HG02571 (cell line): Measurements from ENCODE around the gene SLC30A3.
"Not testable (repeated sequence)": the region's sequence is repeated elsewhere in the genome, so short reads cannot be mapped to it uniquely, and the experiment has no call there.

Experiments used
- ATAC-seq: cut with Tn5 transposase; IDR thresholded peaks from one replicate; pipeline ENCODE4 v1.9.1; 2021; ENCODE audit warnings: mild to moderate bottlenecking, moderate library complexity; ENCODE audit not compliant: unreplicated experiment

Gene SLC30A3

GRCh38 chr2:27285481-27285880 lies 22.6 kb upstream of the SLC30A3 start:
- ATAC-seq: no peak

- ATAC-seq: no peak
Observed at GRCh38 chr2:27284996-27285395, 22.1 kb upstream of the SLC30A3 start.

- no peak for ATAC-seq
Observed at GRCh38 chr2:27282892-27283291, 20.0 kb upstream of the SLC30A3 start.

- ATAC-seq: no peak
Observed at GRCh38 chr2:27281855-27282559, 19.2 kb upstream of the SLC30A3 start, which contains the start of gene TRIM54. Gene TRIM54 (plus strand): TSS chr2:27282429. CDS start chr2:27282732, 303 bp downstream.

- ATAC-seq: no peak
Observed at GRCh38 chr2:27281442-27281841, 18.6 kb upstream of the SLC30A3 start.

- ATAC-seq: no peak
Observed at GRCh38 chr2:27280826-27281225, 18.0 kb upstream of the SLC30A3 start.

- ATAC-seq: no peak
Observed at GRCh38 chr2:27278010-27278409, 15.2 kb upstream of the SLC30A3 start.

- no peak for ATAC-seq
Observed at GRCh38 chr2:27275211-27276150, 12.6 kb upstream of the SLC30A3 start, which contains the start of gene DNAJC5G. Gene DNAJC5G (plus strand): TSS chr2:27275433. CDS start chr2:27276729, 1,296 bp downstream.

GRCh38 chr2:27272537-27273522 lies 10.0 kb upstream of the SLC30A3 start:
- ATAC-seq: not testable (repeated sequence)

GRCh38 chr2:27271631-27272340 lies 8.9 kb upstream of the SLC30A3 start:
- ATAC-seq: no peak

- no peak for ATAC-seq
Observed at GRCh38 chr2:27270670-27271069, 7.8 kb upstream of the SLC30A3 start.

- ATAC-seq: no peak
Observed at GRCh38 chr2:27270131-27270530, 7.3 kb upstream of the SLC30A3 start.

GRCh38 chr2:27268296-27268695 lies 5.4 kb upstream of the SLC30A3 start:
- not testable (repeated sequence) for ATAC-seq

- ATAC-seq: no peak
Observed at GRCh38 chr2:27265536-27265870, 2.7 kb upstream of the SLC30A3 start.

GRCh38 chr2:27264753-27265535 lies 2.1 kb upstream of the SLC30A3 start:
- no peak for ATAC-seq

- no peak for ATAC-seq
Observed at GRCh38 chr2:27264253-27264752, 1.5 kb upstream of the SLC30A3 start.

GRCh38 chr2:27263287-27264252 lies 723 bp upstream of the SLC30A3 start:
- no peak for ATAC-seq

- ATAC-seq: no peak
Observed at GRCh38 chr2:27261926-27262298, 935 bp downstream of the SLC30A3 start.
